Stimulated activated CD8-positive, alpha-beta memory T cell treated with anti-CD3 and anti-CD28 coated beads, Interleukin-4, amount 100 ng/mL, for 48 hours (primary cell): Measurements from ENCODE around the gene PLAGL2.
"Not testable (repeated sequence)": the region's sequence is repeated elsewhere in the genome, so short reads cannot be mapped to it uniquely, and the experiment has no call there.

ENCODE experiments used
- DNase-seq: peaks from one replicate; pipeline ENCODE4 v3.0.0-alpha.2; 2020

The PLAGL2 gene

GRCh38 chr20:32207626-32208498 lies at the start of gene PLAGL2, which contains the start of gene POFUT1:
PLAGL2 (minus strand) TSS chr20:32207743; CDS start chr20:32202178, 5,565 bp downstream.
POFUT1 (plus strand) TSS chr20:32207880; CDS start chr20:32207942, 62 bp downstream.
- peak; percentile 92 for DNase-seq

GRCh38 chr20:32252189-32252588 lies 44.6 kb upstream of the PLAGL2 start:
- peak; percentile 92 for DNase-seq

GRCh38 chr20:32251470-32251869 lies 43.9 kb upstream of the PLAGL2 start:
- no peak for DNase-seq

- DNase-seq, result peak; percentile 49
These were observed 41.6 kb upstream of the PLAGL2 start for GRCh38 chr20:32249030-32249738.

GRCh38 chr20:32248043-32248442 lies 40.5 kb upstream of the PLAGL2 start:
- DNase-seq, result no peak

GRCh38 chr20:32246208-32246607 lies 38.7 kb upstream of the PLAGL2 start:
- DNase-seq, result not testable (repeated sequence)

GRCh38 chr20:32244959-32245358 lies 37.4 kb upstream of the PLAGL2 start:
- DNase-seq, result no peak

- no peak for DNase-seq
These were observed 36.7 kb upstream of the PLAGL2 start for GRCh38 chr20:32244150-32244823.

GRCh38 chr20:32241807-32242206 lies 34.3 kb upstream of the PLAGL2 start:
- no peak for DNase-seq

GRCh38 chr20:32240205-32240604 lies 32.7 kb upstream of the PLAGL2 start:
- no peak for DNase-seq

GRCh38 chr20:32238483-32239425 lies 31.2 kb upstream of the PLAGL2 start:
- DNase-seq, result no peak

GRCh38 chr20:32237419-32237818 lies 29.9 kb upstream of the PLAGL2 start:
- no peak for DNase-seq

GRCh38 chr20:32236819-32237218 lies 29.3 kb upstream of the PLAGL2 start:
- DNase-seq, result no peak

- no peak for DNase-seq
These were observed 28.5 kb upstream of the PLAGL2 start for GRCh38 chr20:32236048-32236533.

- DNase-seq, result no peak
These were observed 27.9 kb upstream of the PLAGL2 start for GRCh38 chr20:32235331-32236047.

- DNase-seq, result no peak
These were observed 26.7 kb upstream of the PLAGL2 start for GRCh38 chr20:32234135-32234808.

GRCh38 chr20:32233286-32233685 lies 25.7 kb upstream of the PLAGL2 start:
- DNase-seq, result no peak

- no peak for DNase-seq
These were observed 24.9 kb upstream of the PLAGL2 start for GRCh38 chr20:32232326-32232886.

- peak; percentile 59 for DNase-seq
These were observed 24.3 kb upstream of the PLAGL2 start for GRCh38 chr20:32231847-32232246.

GRCh38 chr20:32231245-32231644 lies 23.7 kb upstream of the PLAGL2 start:
- no peak for DNase-seq
